B cell (primary cell): ENCODE results near the gene MAP3K4. TPM values are rescaled to one million over a fixed set of nuclear protein-coding genes. Genes with fewer than 3 reads are reported as not detected.
"Not testable (repeated sequence)": the region's sequence is repeated elsewhere in the genome, so short reads cannot be mapped to it uniquely, and the experiment has no call there.

Experiments
- ATAC-seq: fragments of 200-7000 bp; cut with Tn5 transposase; one replicate; pipeline ENCODE4 v1.10.0; 2021; ENCODE audit warnings: low read depth, mild to moderate bottlenecking, moderate number of reproducible peaks, moderate library complexity
- CTCF ChIA-PET: fragments of 350-600 bp; sonication (Branson Sonifier 250); formaldehyde crosslinking; loops from one replicate; lab custom pipeline; 2021; ENCODE audit warnings: antibody characterized with exemption, inconsistent platforms; lab: Charles Lee
- POLR2A ChIA-PET: fragments of 350-600 bp; sonication (Branson Sonifier 250); formaldehyde crosslinking; loops from one replicate; lab custom pipeline; 2021; ENCODE audit warnings: antibody characterized with exemption; lab: Charles Lee
- DNase-seq: peaks from one replicate; pipeline ENCODE4 v3.0.0; 2013
- H2AFZ ChIP-seq: 2 replicates; pipeline ENCODE4 v1.6.1; 2012; ENCODE audit warnings: mild to moderate bottlenecking, low read depth, low read length; ENCODE audit not compliant: insufficient read depth, poor library complexity, severe bottlenecking
- H3K27ac ChIP-seq, 2 donors: 1 replicate in 1 of 2; 2 replicates in 1 of 2; pipeline ENCODE4 v1.5.1; 2012 to 2013; ENCODE audit warnings: low read length in 2 of 2, mild to moderate bottlenecking in 2 of 2, moderate library complexity in 1 of 2
- H3K27me3 ChIP-seq, 4 experiments: fragments of 200-600 bp in 1 of 4; sonication (generic) in 1 of 4; replicated peaks in 1 of 4; 1 replicate in 2 of 4; 2 replicates in 2 of 4; pipeline versions ENCODE4 v1.6.1 to v1.7.0; 2013 to 2016; ENCODE audit warnings: low read length in 3 of 4, mild to moderate bottlenecking in 2 of 4, mixed read lengths in 1 of 4, moderate library complexity in 1 of 4; ENCODE audit not compliant: insufficient read depth in 4 of 4, control insufficient read depth in 3 of 4; ENCODE audit errors: control extremely low read depth in 1 of 4
- H3K36me3 ChIP-seq, 2 experiments: replicated peaks in 1 of 2; 1 replicate in 1 of 2; 2 replicates in 1 of 2; pipeline versions ENCODE4 v1.6.1 to v1.7.1; 2013; ENCODE audit warnings: low read length in 1 of 2; ENCODE audit not compliant: insufficient read depth in 2 of 2, control insufficient read depth in 1 of 2; ENCODE audit errors: control extremely low read depth in 1 of 2, extremely low read depth in 1 of 2
- H3K4me1 ChIP-seq, 2 donors: fragments of 200-600 bp in 1 of 2; sonication (generic) in 1 of 2; 1 replicate in 1 of 2; 2 replicates in 1 of 2; pipeline versions ENCODE4 v1.5.1 to v1.6.1; 2013 to 2017; ENCODE audit warnings: low read length in 2 of 2; ENCODE audit not compliant: control insufficient read depth in 2 of 2, insufficient read depth in 2 of 2
- H3K4me2 ChIP-seq: replicated peaks from 2 replicates; pipeline ENCODE3; 2012; ENCODE audit warnings: mild to moderate bottlenecking, low read depth, low read length; ENCODE audit not compliant: poor library complexity, severe bottlenecking
- H3K4me3 ChIP-seq, 5 experiments: fragments of 200-600 bp in 1 of 5; sonication (generic) in 1 of 5; 1 replicate in 3 of 5; 2 replicates in 2 of 5; pipeline versions ENCODE4 v1.5.1 to v1.7.0; 2011 to 2016; ENCODE audit warnings: low read length in 4 of 5, mild to moderate bottlenecking in 4 of 5, low read depth in 2 of 5, control low read depth in 1 of 5, moderate library complexity in 1 of 5; ENCODE audit not compliant: insufficient read depth in 1 of 5; ENCODE audit errors: control extremely low read depth in 1 of 5, extremely low read depth in 1 of 5
- H3K79me2 ChIP-seq: fragments of 200-600 bp; sonication (generic); one replicate; pipeline ENCODE4 v1.6.0; 2016; ENCODE audit warnings: low read length; ENCODE audit not compliant: control insufficient read depth, insufficient read depth
- H3K9ac ChIP-seq: fragments of 200-600 bp; sonication (generic); 2 replicates; pipeline ENCODE4 v1.6.1; 2017; ENCODE audit warnings: mild to moderate bottlenecking, low read length, moderate library complexity
- H3K9me3 ChIP-seq, 3 donors: one replicate each; pipeline versions ENCODE4 v1.6.1 to v1.7.1; 2013; ENCODE audit warnings: low read length in 2 of 3; ENCODE audit not compliant: control insufficient read depth in 2 of 3, insufficient read depth in 1 of 3; ENCODE audit errors: control extremely low read depth in 1 of 3
- H4K20me1 ChIP-seq: 2 replicates; pipeline ENCODE4 v1.6.0; 2012; ENCODE audit warnings: mild to moderate bottlenecking, low read length; ENCODE audit not compliant: insufficient read depth, control insufficient read depth, poor library complexity, severe bottlenecking
- H3K27ac Mint-ChIP-seq: one replicate; pipeline ENCODE4 v1.8.0; 2021; ENCODE audit warnings: mixed read lengths
- H3K27me3 Mint-ChIP-seq: one replicate; pipeline ENCODE4 v1.8.0; 2021; ENCODE audit warnings: mixed read lengths
- H3K4me1 Mint-ChIP-seq: one replicate; pipeline ENCODE4 v1.8.0; 2021; ENCODE audit warnings: mixed read lengths
- H3K4me3 Mint-ChIP-seq: one replicate; pipeline ENCODE4 v1.8.0; 2021; ENCODE audit warnings: mixed read lengths
- H3K9me3 Mint-ChIP-seq: one replicate; pipeline ENCODE4 v1.8.0; 2022; ENCODE audit warnings: mixed read lengths; ENCODE audit not compliant: insufficient read depth
- CTCF ChIP-seq: fragments of 200-600 bp; IDR thresholded peaks from one replicate; pipeline ENCODE4 v1.8.0; 2022; ENCODE audit warnings: antibody characterized with exemption, mild to moderate bottlenecking
- EZH2 ChIP-seq: IDR thresholded peaks from 2 replicates; pipeline ENCODE4 v1.6.1; 2012; ENCODE audit warnings: borderline replicate concordance, low read depth, mild to moderate bottlenecking, moderate library complexity, low read length; ENCODE audit not compliant: insufficient read depth, poor library complexity, severe bottlenecking
- WGBS: methylation state at CpG from one replicate; pipeline ENCODE4 v1.1.5; 2013; ENCODE audit warnings: missing lambda C conversion rate; ENCODE audit not compliant: insufficient coverage; 5-methylcytosine and 5-hydroxymethylcytosine counted together
- intact Hi-C: fragments of 100-400 bp; cut with micrococcal nuclease; formaldehyde crosslinking; loops from one replicate; pipeline ENCODE4 v1.10.0; 2022
- polyA plus RNA-seq: library from polyadenylated mRNA; depleted of rRNA; stranded (reverse); fragments of >200 nt; gene quantifications from 2 replicates; pipeline ENCODE4 v1.2.3, GENCODE V29; 2012
- total RNA-seq, 2 donors: library from RNA; stranded (reverse); fragments of 120-200 nt in 1 of 2; gene quantifications; 1 replicate in 1 of 2; 2 replicates in 1 of 2; pipeline versions ENCODE4 v1.2.3 to v1.2.4, GENCODE V29; 2013 to 2022

The MAP3K4 gene
- total and polyA plus RNA-seq, 2 donors (not counting 1 experiment from before 2014, with no cell fraction given): 24.4 to 105 TPM

DNA sequence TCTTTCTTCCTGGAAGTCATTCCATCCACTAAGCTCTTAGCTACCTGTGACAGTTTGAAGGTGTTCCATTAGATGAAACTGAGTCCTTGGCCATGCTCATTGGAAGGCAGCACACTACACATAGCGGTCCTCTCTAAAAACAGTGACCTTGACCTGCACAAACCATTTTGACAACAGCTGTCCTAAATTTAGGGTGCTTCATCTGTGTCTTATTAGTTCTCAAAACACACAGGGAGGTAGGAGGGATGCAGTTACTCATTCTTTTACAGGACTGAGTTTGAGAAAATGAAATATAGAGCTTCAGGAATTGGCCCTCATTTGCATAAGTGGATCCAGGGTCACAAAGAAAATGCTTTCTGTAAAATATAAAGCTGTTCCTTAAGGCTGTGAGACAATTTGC, 20.4 kb upstream of the MAP3K4 start:
- no peaks in the 10 kb centered on the region for H3K9me3 ChIP-seq
- Mint-ChIP-seq H3K27ac (no peak overlapping the region), H3K4me1 (no peaks in the 10 kb centered on the region), H3K4me3 (no peak overlapping the region), H3K27me3 (peaks cover 31% of the 10 kb centered on the region), H3K9me3 (no peaks in the 10 kb centered on the region)
- H3K4me2 ChIP-seq: no peak overlapping the region
- no peaks in the 10 kb centered on the region for H3K79me2 ChIP-seq
- TF ChIP-seq CTCF: no peak
- no peak for TF ChIP-seq EZH2
- DNase-seq: no peak
- POLR2A ChIA-PET: no interaction called here
- ATAC-seq: no peak
- H3K27me3 ChIP-seq: peaks cover 0 to 2% (median 0%) of the 10 kb centered on the region in 4 experiments
- H4K20me1 ChIP-seq: no peaks in the 10 kb centered on the region
- WGBS: no CpG with 5 or more reads among the region's 1 CpG
- H3K4me1 ChIP-seq: no peaks in the 10 kb centered on the region
- no peak overlapping the region for H3K9ac ChIP-seq
- no peak overlapping the region for H3K27ac ChIP-seq
- intact Hi-C loops: no loop called here
- no peak overlapping the region for H2AFZ ChIP-seq
- H3K36me3 ChIP-seq: no peaks in the 10 kb centered on the region
- CTCF ChIA-PET: no interaction called here
- no peak overlapping the region for H3K4me3 ChIP-seq

DNA sequence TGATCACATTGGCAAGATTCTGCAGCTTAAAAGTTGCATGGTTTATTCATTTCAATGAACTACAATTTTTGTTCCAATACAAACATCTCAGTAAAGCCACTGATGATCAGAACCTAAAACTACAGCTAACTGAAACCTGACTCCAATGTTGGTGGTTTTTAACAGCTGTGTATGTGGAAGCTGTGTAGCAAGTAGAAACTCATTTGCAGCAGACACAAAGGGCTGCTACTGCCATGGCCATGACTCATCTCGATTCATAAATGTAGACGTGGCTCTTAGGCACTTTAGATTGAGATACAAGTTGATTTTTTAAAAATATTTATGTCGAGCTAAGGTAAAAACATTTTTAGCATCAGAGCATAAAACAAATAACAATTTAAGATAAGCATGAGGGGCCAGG, 19.5 kb upstream of the MAP3K4 start:
- DNase-seq (no peak), ATAC-seq (no peak)
- Histone ChIP-seq H3K4me2 (no peak overlapping the region), H3K36me3 (no peaks in the 10 kb centered on the region), H2AFZ (no peak overlapping the region), H3K9ac (no peak overlapping the region), H4K20me1 (no peaks in the 10 kb centered on the region), H3K9me3 (no peaks in the 10 kb centered on the region), H3K27me3 (peaks cover 0 to 2% (median 0%) of the 10 kb centered on the region in 4 experiments), H3K4me3 (no peak overlapping the region), H3K4me1 (no peaks in the 10 kb centered on the region), H3K27ac (no peak overlapping the region), H3K79me2 (no peaks in the 10 kb centered on the region)
- TF ChIP-seq CTCF (no peak), EZH2 (no peak)
- Mint-ChIP-seq H3K4me3 (no peak overlapping the region), H3K27ac (no peak overlapping the region), H3K4me1 (no peaks in the 10 kb centered on the region), H3K27me3 (peaks cover 31% of the 10 kb centered on the region), H3K9me3 (no peaks in the 10 kb centered on the region)
- CTCF ChIA-PET: no interaction called here
- POLR2A ChIA-PET: no interaction called here
- intact Hi-C loops: no loop called here
- 100% methylated on average over 1 of the region's 3 CpGs for WGBS

GRCh38 chr6:160972594-160972993, 19.0 kb upstream of the MAP3K4 start:
- H3K4me3 ChIP-seq, intact Hi-C loops, H3K27me3 ChIP-seq, H3K4me1 Mint-ChIP-seq, H3K4me2 ChIP-seq, DNase-seq, H3K27ac Mint-ChIP-seq, ATAC-seq, H3K9ac ChIP-seq, H3K27ac ChIP-seq, H2AFZ ChIP-seq, H3K4me1 ChIP-seq, H3K9me3 Mint-ChIP-seq, H3K4me3 Mint-ChIP-seq, H4K20me1 ChIP-seq, H3K36me3 ChIP-seq, POLR2A ChIA-PET, H3K79me2 ChIP-seq, H3K9me3 ChIP-seq, CTCF ChIA-PET: not testable (repeated sequence)
- H3K27me3 Mint-ChIP-seq: peaks cover 26% of the 10 kb centered on the region
- WGBS: 100% methylated on average over 3 of the region's 16 CpGs
